HCT116 (cell line): ENCODE data around the gene TXNL4B. TPM values are rescaled to one million over a fixed set of nuclear protein-coding genes. Genes with fewer than 3 reads are reported as not detected.

Source experiments
- ATAC-seq: fragments of 200-7000 bp; cut with Tn5 transposase; 2 replicates; pipeline ENCODE4 v1.9.1; 2020; ENCODE audit warnings: mild to moderate bottlenecking, moderate library complexity
- BruUV-seq: library from RNA; stranded (reverse); fragments of 400-500 nt; replicated peaks from 2 replicates; lab custom pipeline; 2021; lab: Mats Ljungman, UMichigan
- CTCF ChIA-PET: fragments of 300-600 bp; sonication (Branson Sonifier 250); formaldehyde crosslinking; loops from one replicate; lab custom pipeline; 2021; ENCODE audit warnings: antibody characterized with exemption; lab: Charles Lee
- POLR2A ChIA-PET: fragments of 300-600, 350-600 bp; sonication (Branson Sonifier 250); formaldehyde crosslinking; loops from one replicate; lab custom pipeline; 2021; ENCODE audit warnings: antibody characterized with exemption; lab: Charles Lee
- RAD21 ChIA-PET, 2 experiments: fragments of 300-600 bp; sonication (Branson Sonifier 250); formaldehyde crosslinking; loops; one replicate each; lab custom pipeline; 2023; ENCODE audit warnings: low total read pairs in 2 of 2; ENCODE audit not compliant: uncharacterized antibody in 2 of 2, unreplicated experiment in 2 of 2, low non-redundant PET in 1 of 2; lab: Charles Lee
- DNase-seq: peaks from one replicate; pipeline ENCODE4 v3.0.0-alpha.2; 2010; ENCODE audit warnings: low read depth, low spot score
- H2AFZ ChIP-seq: fragments of 200-600 bp; shearing (Covaris generic), sonication (generic); 2 replicates; pipeline ENCODE4 v1.6.1; 2017; ENCODE audit warnings: low read depth, mixed run types, mixed read lengths, antibody characterized with exemption, low read length; ENCODE audit not compliant: poor library complexity, severe bottlenecking
- H3K27ac ChIP-seq: 2 replicates; pipeline ENCODE4 v1.5.1; 2012; ENCODE audit warnings: low read depth, low read length
- H3K27me3 ChIP-seq: fragments of 200-600 bp; sonication (generic); 2 replicates; pipeline ENCODE4 v1.6.1; 2016; ENCODE audit warnings: mixed run types, low read length, mixed read lengths; ENCODE audit not compliant: insufficient read depth
- H3K36me3 ChIP-seq, 2 experiments: fragments of 200-500 bp in 1 of 2; fragments of 200-600 bp in 1 of 2; sonication (Bioruptor generic) in 1 of 2; sonication (generic) in 1 of 2; 2 replicates each; pipeline versions ENCODE4 v1.5.1 to v1.6.1; 2014 to 2016; ENCODE audit warnings: low read length in 2 of 2, inconsistent platforms in 1 of 2, mixed read lengths in 1 of 2, mixed run types in 1 of 2; ENCODE audit not compliant: insufficient read depth in 2 of 2, control insufficient read depth in 1 of 2
- H3K4me1 ChIP-seq, 2 experiments: fragments of 200-600 bp in 1 of 2; sonication (generic) in 1 of 2; 2 replicates each; pipeline versions ENCODE4 v1.5.1 to v1.6.1; 2012 to 2017; ENCODE audit warnings: low read length in 2 of 2, inconsistent platforms in 1 of 2, mild to moderate bottlenecking in 1 of 2, mixed read lengths in 1 of 2, mixed run types in 1 of 2, moderate library complexity in 1 of 2; ENCODE audit not compliant: insufficient read depth in 2 of 2, control insufficient read depth in 1 of 2
- H3K4me2 ChIP-seq: fragments of 200-600 bp; sonication (generic); 2 replicates; pipeline ENCODE4 v1.6.1; 2017; ENCODE audit warnings: mixed run types, low read length, mixed read lengths
- H3K4me3 ChIP-seq, 2 experiments: fragments of 200-600 bp in 1 of 2; sonication (generic) in 1 of 2; replicated peaks in 1 of 2; 2 replicates each; pipeline ENCODE4 v1.5.1; 2011 to 2016; ENCODE audit warnings: low read length in 2 of 2, control low read depth in 1 of 2, low read depth in 1 of 2, mild to moderate bottlenecking in 1 of 2, mixed read lengths in 1 of 2, mixed run types in 1 of 2
- H3K79me2 ChIP-seq: fragments of 200-600 bp; sonication (generic); 2 replicates; pipeline ENCODE4 v1.6.1; 2017; ENCODE audit warnings: mild to moderate bottlenecking, mixed run types, low read length, moderate library complexity, mixed read lengths; ENCODE audit not compliant: insufficient read depth
- H3K9ac ChIP-seq: fragments of 200-600 bp; sonication (generic); 2 replicates; pipeline ENCODE4 v1.6.1; 2016; ENCODE audit warnings: low read length, mixed read lengths
- H3K9me2 ChIP-seq: fragments of 200-600 bp; sonication (generic), shearing (Covaris generic); 2 replicates; pipeline ENCODE4 v1.6.1; 2017; ENCODE audit warnings: mixed run types, mild to moderate bottlenecking, moderate library complexity; ENCODE audit not compliant: insufficient read depth
- H3K9me3 ChIP-seq, 2 experiments: fragments of 200-500 bp in 1 of 2; fragments of 200-600 bp in 1 of 2; sonication (Bioruptor generic) in 1 of 2; sonication (generic) in 1 of 2; 2 replicates each; pipeline ENCODE4 v1.6.1; 2014 to 2017; ENCODE audit warnings: low read length in 2 of 2, mixed read lengths in 2 of 2, inconsistent platforms in 1 of 2, low read depth in 1 of 2, mild to moderate bottlenecking in 1 of 2, mixed run types in 1 of 2, moderate library complexity in 1 of 2; ENCODE audit not compliant: control insufficient read depth in 1 of 2, insufficient read depth in 1 of 2
- H4K20me1 ChIP-seq: fragments of 200-600 bp; sonication (generic), shearing (Covaris generic); 2 replicates; pipeline ENCODE4 v1.6.1; 2017; ENCODE audit warnings: mixed run types, mild to moderate bottlenecking, moderate library complexity; ENCODE audit not compliant: insufficient read depth
- ATF3 ChIP-seq: IDR thresholded peaks from 2 replicates; pipeline ENCODE4 v1.6.1; 2012
- CBX3 ChIP-seq: IDR thresholded peaks from 2 replicates; pipeline ENCODE4 v1.6.1; 2012; ENCODE audit warnings: low read depth
- CEBPB ChIP-seq: IDR thresholded peaks from 2 replicates; pipeline ENCODE4 v1.6.1; 2012; ENCODE audit warnings: low read depth
- CTCF ChIP-seq, 3 experiments: fragments of 200-600 bp in 1 of 3; sonication (generic) in 1 of 3; IDR thresholded peaks in 2 of 3; conservative IDR thresholded peaks in 1 of 3; 2 replicates each; pipeline ENCODE4 v1.5.1; 2012 to 2017; ENCODE audit warnings: low read depth in 2 of 3, low read length in 2 of 3, antibody characterized with exemption in 1 of 3, borderline replicate concordance in 1 of 3, control low read depth in 1 of 3, mild to moderate bottlenecking in 1 of 3, mixed read lengths in 1 of 3, mixed run types in 1 of 3, moderate library complexity in 1 of 3; ENCODE audit not compliant: insufficient read depth in 1 of 3
- EGR1 ChIP-seq: IDR thresholded peaks from 2 replicates; pipeline ENCODE4 v1.6.1; 2012; ENCODE audit warnings: low read depth
- ELF1 ChIP-seq: IDR thresholded peaks from 2 replicates; pipeline ENCODE4 v1.6.1; 2012; ENCODE audit warnings: low read depth, borderline replicate concordance
- SIN3A ChIP-seq: IDR thresholded peaks from 2 replicates; pipeline ENCODE4 v1.6.1; 2012; ENCODE audit warnings: low read depth
- YY1 ChIP-seq: IDR thresholded peaks from 2 replicates; pipeline ENCODE4 v1.6.1; 2011; ENCODE audit warnings: low read length, low read depth, moderate library complexity, mild to moderate bottlenecking; ENCODE audit not compliant: insufficient replicate concordance; ENCODE audit errors: extremely low read depth
- ZNF274 ChIP-seq: fragments of 200-500 bp; sonication (Bioruptor generic); IDR thresholded peaks from 2 replicates; pipeline ENCODE4 v1.6.1; 2014; ENCODE audit warnings: mild to moderate bottlenecking, low read depth, low read length, inconsistent platforms
- intact Hi-C: fragments of 100-400 bp; cut with micrococcal nuclease; formaldehyde crosslinking; loops from 2 replicates; pipeline ENCODE4 v1.10.0; 2022
- total RNA-seq: library from RNA; stranded (reverse); gene quantifications from one replicate; pipeline ENCODE4 v1.2.1, GENCODE V29; 2021; ENCODE audit not compliant: unreplicated experiment
- TF ChIP-seq, protein P1 (sequence below): IDR thresholded peaks from 2 replicates; pipeline ENCODE4 v1.6.1; 2012

Gene TXNL4B
- total RNA-seq, 1 experiment from 2014 or later: 15.5 TPM

DNA sequence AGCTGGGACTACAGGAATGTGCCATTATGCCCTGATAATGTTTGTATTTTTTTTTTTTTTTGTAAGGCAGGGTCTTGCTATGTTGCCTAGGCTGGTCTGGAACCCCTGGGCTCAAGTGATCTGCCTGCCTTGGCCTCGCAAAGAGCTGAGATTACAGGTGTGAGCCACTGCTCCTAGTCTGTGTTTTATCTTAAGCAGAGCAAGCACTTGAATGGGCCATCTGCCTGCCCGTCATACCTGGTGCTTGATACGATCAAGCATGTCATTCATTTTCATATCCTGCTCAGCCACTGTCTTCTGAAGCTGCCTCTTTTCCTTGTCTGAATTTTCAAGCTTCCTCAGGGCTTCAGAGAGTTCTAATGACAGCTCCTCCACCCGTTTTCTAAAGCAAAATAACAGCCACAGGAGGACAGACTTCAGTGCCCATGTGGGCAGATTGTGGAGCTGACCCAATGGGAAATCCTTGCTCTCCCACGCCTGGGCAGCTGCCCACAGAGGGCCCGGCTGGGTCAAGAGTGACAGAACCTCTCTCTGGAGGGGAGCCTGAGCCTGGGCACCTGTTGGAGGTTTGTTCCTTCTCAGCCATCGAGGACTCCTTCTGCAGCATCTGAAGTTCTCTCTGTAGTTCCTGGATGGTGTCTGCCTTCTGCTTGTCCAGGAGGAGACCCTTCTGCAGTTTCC is 36.7 kb upstream of the TXNL4B start:
- no peak for DNase-seq
- TF ChIP-seq YY1 (no peak), CTCF (IDR thresholded peaks at IDR 0.05 in 2 of 3, conservative IDR thresholded peaks at IDR 0.05 in 1 of 3; ENCODE audit: borderline replicate concordance in 1 of 3, insufficient read depth in 1 of 3, low read depth in 2 of 3, low read length in 2 of 3) (no peak), ELF1 (no peak), CBX3 (no peak), SIN3A (no peak), EGR1 (no peak), ZNF274 (no peak), ATF3 (no peak), CEBPB (no peak)
- TF ChIP-seq, protein P1, sequence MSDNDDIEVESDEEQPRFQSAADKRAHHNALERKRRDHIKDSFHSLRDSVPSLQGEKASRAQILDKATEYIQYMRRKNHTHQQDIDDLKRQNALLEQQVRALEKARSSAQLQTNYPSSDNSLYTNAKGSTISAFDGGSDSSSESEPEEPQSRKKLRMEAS: no peak
- POLR2A ChIA-PET: no interaction called here

More for the DNA sequence above, 36.7 kb upstream of the TXNL4B start:
- Histone ChIP-seq H3K27ac (no peak overlapping the region), H4K20me1 (no peaks in the 10 kb centered on the region), H3K27me3 (no peaks in the 10 kb centered on the region), H3K4me3 (no peak overlapping the region), H3K4me2 (no peak overlapping the region), H3K9me3 (no peaks in the 10 kb centered on the region), H3K36me3 (no peaks in the 10 kb centered on the region), H2AFZ (no peak overlapping the region), H3K9me2 (no peaks in the 10 kb centered on the region), H3K4me1 (peaks cover 0 to 4% of the 10 kb centered on the region in 2 experiments; a peak in 1 of 4 replicates), H3K9ac (no peak overlapping the region), H3K79me2 (no peaks in the 10 kb centered on the region)
- intact Hi-C loops: loop anchor here (5.0 kb wide), 1 partner anchor 1747 kb away; no protein-coding TSS in a partner anchor
- no peak for ATAC-seq
- no TSS peak for BruUV-seq
- CTCF ChIA-PET: no interaction called here
- RAD21 ChIA-PET: no interaction called here
